CD4-positive, CD25-positive, alpha-beta regulatory T cell (primary cell): ENCODE results near the gene SCAPER. TPM values are rescaled to one million over a fixed set of nuclear protein-coding genes. Genes with fewer than 3 reads are reported as not detected.

Source experiments
- ATAC-seq, 2 donors: fragments of 150-1000 bp; cut with Tn5 transposase; one replicate each; pipeline ENCODE4 v1.10.0; 2021; ENCODE audit warnings: low read depth in 2 of 2, moderate number of reproducible peaks in 2 of 2, moderate library complexity in 1 of 2
- DNase-seq, 3 donors: peaks; one replicate each; pipeline versions ENCODE4 v3.0.0 to v3.0.0-alpha.2; 2012 to 2022; ENCODE audit warnings: mixed read lengths in 1 of 3
- H3K27ac ChIP-seq: one replicate; pipeline ENCODE4 v1.7.0; 2013; ENCODE audit warnings: mild to moderate bottlenecking, low read length; ENCODE audit not compliant: insufficient read depth, poor library complexity, severe bottlenecking
- H3K27me3 ChIP-seq: one replicate; pipeline ENCODE4 v1.7.0; 2013; ENCODE audit warnings: low read length; ENCODE audit not compliant: control insufficient read depth, insufficient read depth
- H3K36me3 ChIP-seq: one replicate; pipeline ENCODE4 v1.7.0; 2013; ENCODE audit warnings: mild to moderate bottlenecking, low read length, moderate library complexity; ENCODE audit not compliant: control insufficient read depth, insufficient read depth
- H3K4me1 ChIP-seq: 2 replicates; pipeline ENCODE4 v1.7.0; 2013; ENCODE audit warnings: mild to moderate bottlenecking, low read length; ENCODE audit not compliant: insufficient read depth, control insufficient read depth, poor library complexity, severe bottlenecking
- H3K4me3 ChIP-seq: one replicate; pipeline ENCODE4 v1.7.0; 2013; ENCODE audit warnings: low read depth, mild to moderate bottlenecking, low read length, moderate library complexity
- H3K9me3 ChIP-seq, 2 experiments: 1 replicate in 1 of 2; 2 replicates in 1 of 2; pipeline ENCODE4 v1.7.0; 2013; ENCODE audit warnings: low read length in 2 of 2, mild to moderate bottlenecking in 1 of 2, moderate library complexity in 1 of 2; ENCODE audit not compliant: control insufficient read depth in 2 of 2
- H3K27ac Mint-ChIP-seq, 3 donors: one replicate each; pipeline ENCODE4 v1.8.0; 2020 to 2022; ENCODE audit warnings: mild to moderate bottlenecking in 3 of 3, mixed read lengths in 3 of 3, moderate library complexity in 2 of 3
- H3K27me3 Mint-ChIP-seq: one replicate; pipeline ENCODE4 v1.8.0; 2022; ENCODE audit warnings: mild to moderate bottlenecking, mixed read lengths
- H3K36me3 Mint-ChIP-seq: one replicate; pipeline ENCODE4 v1.8.0; 2020; ENCODE audit warnings: mixed read lengths
- H3K4me1 Mint-ChIP-seq, 4 donors: one replicate each; pipeline ENCODE4 v1.8.0; 2020 to 2022; ENCODE audit warnings: mixed read lengths in 4 of 4, mild to moderate bottlenecking in 1 of 4
- H3K4me3 Mint-ChIP-seq, 4 donors: one replicate each; pipeline ENCODE4 v1.8.0; 2020 to 2022; ENCODE audit warnings: mild to moderate bottlenecking in 4 of 4, mixed read lengths in 4 of 4, moderate library complexity in 3 of 4
- H3K9me3 Mint-ChIP-seq, 7 donors: one replicate each; pipeline ENCODE4 v1.8.0; 2020 to 2022; ENCODE audit warnings: mixed read lengths in 7 of 7, mild to moderate bottlenecking in 3 of 7, moderate library complexity in 2 of 7
- polyA plus RNA-seq, 4 donors: library from polyadenylated mRNA; unstranded; fragments of 300-500 nt; fragmentation: Illumina TruSeq; gene quantifications; one replicate each; pipeline ENCODE4 v1.2.3, GENCODE V29; 2021
- total RNA-seq: library from RNA; stranded (reverse); gene quantifications from one replicate; pipeline ENCODE4 v1.2.3, GENCODE V29; 2022

Gene SCAPER
- total and polyA plus RNA-seq, 5 donors from 2014 or later = 13.2 to 38.1 (median 14.5) TPM

DNA sequence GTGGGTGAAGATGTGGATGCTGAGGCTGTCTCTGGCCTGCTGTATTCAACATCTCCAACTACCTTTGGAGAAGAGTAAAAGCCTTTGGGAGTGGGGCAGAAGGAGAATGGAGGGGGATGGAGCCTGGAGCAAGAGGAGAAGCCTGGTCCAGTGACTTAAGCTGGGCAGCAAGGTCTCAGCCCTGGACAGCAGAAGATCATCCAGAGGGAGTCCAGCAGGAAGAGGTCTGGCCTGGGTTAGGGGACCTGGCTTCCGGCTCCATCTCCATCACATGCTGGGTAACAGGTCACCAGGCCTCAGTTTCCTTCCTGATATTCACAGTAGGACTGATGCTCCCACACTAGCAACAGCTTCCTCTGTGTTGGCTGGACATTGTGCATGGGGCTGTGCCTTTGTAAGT lies 572.3 kb downstream of the SCAPER start:
- Histone ChIP-seq H3K36me3 (no peaks in the 10 kb centered on the region), H3K9me3 (no peaks in the 10 kb centered on the region), H3K27ac (no peak overlapping the region), H3K27me3 (peaks cover 32% of the 10 kb centered on the region), H3K4me3 (no peak overlapping the region), H3K4me1 (peaks cover 29% of the 10 kb centered on the region)
- Mint-ChIP-seq H3K4me1 (peaks cover 8 to 28% (median 22%) of the 10 kb centered on the region in 4 donors), H3K27ac (no peak overlapping the region), H3K9me3 (peaks cover 0 to 10% (median 0%) of the 10 kb centered on the region in 7 donors), H3K4me3 (peak overlapping the region in 1 of 4 donors; percentile 21), H3K36me3 (no peaks in the 10 kb centered on the region), H3K27me3 (peaks cover 91% of the 10 kb centered on the region)
- DNase-seq (no peak), ATAC-seq (no peak)

GRCh38 chr15:76330080-76330680 lies 575.0 kb downstream of the SCAPER start:
- Histone ChIP-seq H3K4me3 (no peak overlapping the region), H3K36me3 (no peaks in the 10 kb centered on the region), H3K27ac (no peak overlapping the region), H3K4me1 (peaks cover 2% of the 10 kb centered on the region), H3K27me3 (peaks cover 31% of the 10 kb centered on the region), H3K9me3 (no peaks in the 10 kb centered on the region)
- Mint-ChIP-seq H3K27ac (no peak overlapping the region), H3K9me3 (peaks cover 0 to 8% (median 0%) of the 10 kb centered on the region in 7 donors), H3K36me3 (no peaks in the 10 kb centered on the region), H3K4me3 (no peak overlapping the region), H3K4me1 (peaks cover 0 to 3% (median 2%) of the 10 kb centered on the region in 4 donors), H3K27me3 (peaks cover 84% of the 10 kb centered on the region)
- no peak for DNase-seq
- no peak for ATAC-seq

DNA sequence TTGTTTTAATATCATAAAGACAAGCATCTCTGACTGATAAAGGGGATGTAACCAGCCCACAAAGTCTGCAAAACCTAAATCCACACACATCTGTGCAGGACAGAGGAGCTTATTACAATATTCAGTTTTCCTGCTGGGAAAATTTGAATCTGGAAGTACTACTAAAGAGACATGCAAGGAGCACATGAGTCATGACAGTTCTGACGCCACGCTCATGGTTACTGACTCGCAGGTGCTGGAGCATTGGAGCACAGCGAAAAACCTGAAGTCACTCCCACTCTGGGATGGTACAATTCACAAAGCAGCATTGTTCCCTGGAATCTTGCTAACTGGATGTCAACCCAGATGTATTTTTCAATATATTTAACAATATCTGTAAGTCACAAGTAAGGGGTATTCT lies 576.2 kb downstream of the SCAPER start:
- peak overlapping the region in 1 of 4 donors; percentile 66 for H3K4me3 Mint-ChIP-seq
- no peak for ATAC-seq

GRCh38 chr15:76328106-76328696 lies 576.9 kb downstream of the SCAPER start:
- Mint-ChIP-seq H3K4me3 (no peak overlapping the region), H3K27me3 (peaks cover 83% of the 10 kb centered on the region), H3K4me1 (no peaks in the 10 kb centered on the region), H3K9me3 (peaks cover 0 to 8% (median 0%) of the 10 kb centered on the region in 7 donors), H3K36me3 (no peaks in the 10 kb centered on the region), H3K27ac (no peak overlapping the region)
- H3K4me1 ChIP-seq = no peaks in the 10 kb centered on the region
- no peak overlapping the region for H3K4me3 ChIP-seq
- no peaks in the 10 kb centered on the region for H3K9me3 ChIP-seq
- H3K27ac ChIP-seq = no peak overlapping the region
- ATAC-seq (no peak), DNase-seq (no peak)
- no peaks in the 10 kb centered on the region for H3K36me3 ChIP-seq
- peaks cover 33% of the 10 kb centered on the region for H3K27me3 ChIP-seq

More for the DNA sequence above, 576.2 kb downstream of the SCAPER start:
- no peak for DNase-seq
- Histone ChIP-seq H3K4me3 (no peak overlapping the region), H3K36me3 (no peaks in the 10 kb centered on the region), H3K27me3 (peaks cover 36% of the 10 kb centered on the region), H3K4me1 (no peaks in the 10 kb centered on the region), H3K9me3 (no peaks in the 10 kb centered on the region), H3K27ac (no peak overlapping the region)
- Mint-ChIP-seq H3K27ac (no peak overlapping the region), H3K27me3 (peaks cover 83% of the 10 kb centered on the region), H3K4me1 (peaks cover 0 to under 1% (median 0%) of the 10 kb centered on the region in 4 donors), H3K36me3 (no peaks in the 10 kb centered on the region), H3K9me3 (peaks cover 0 to 8% (median 0%) of the 10 kb centered on the region in 7 donors)

DNA sequence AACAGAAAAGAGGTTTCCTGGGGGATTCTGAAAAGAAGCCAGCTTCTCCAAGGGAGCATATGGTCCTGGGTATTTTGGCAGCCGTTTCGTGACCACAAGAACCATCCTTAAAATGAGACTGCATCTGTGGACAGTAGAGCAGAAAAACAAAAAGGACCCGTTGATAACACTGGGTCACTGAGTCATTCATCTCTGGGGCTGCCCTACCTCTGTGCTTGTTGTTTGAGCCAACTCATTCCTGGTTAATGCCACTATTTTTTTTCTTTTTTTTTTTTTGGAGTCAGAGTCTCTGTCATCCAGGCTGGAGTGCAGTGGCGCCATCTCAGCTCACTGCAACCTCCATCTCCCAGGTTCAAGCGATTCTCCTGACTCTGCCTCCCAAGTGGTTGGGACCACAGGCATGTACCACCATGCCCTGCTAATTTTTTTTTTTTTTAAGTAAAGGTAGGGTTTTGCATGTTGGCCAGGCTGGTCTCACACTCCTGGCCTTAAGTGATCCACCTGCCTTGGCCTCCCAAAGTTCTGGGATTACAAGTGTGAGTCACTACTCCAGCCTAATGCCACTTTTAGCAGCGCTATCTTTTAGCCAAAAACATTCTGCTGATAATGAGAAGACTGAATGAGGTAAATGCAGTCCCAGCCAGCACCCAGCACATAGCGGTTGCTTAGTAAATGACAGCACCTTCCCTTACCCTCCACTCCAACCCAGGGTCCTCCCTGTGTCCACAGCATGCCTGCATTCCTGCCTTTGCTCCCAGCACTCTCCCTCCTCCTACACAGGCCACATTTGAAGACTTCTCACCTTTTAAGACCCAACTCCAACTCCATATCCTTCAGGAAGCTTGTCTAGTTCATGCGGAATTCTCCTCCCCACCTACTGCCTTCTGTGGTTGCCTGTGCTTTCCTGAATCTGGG lies 577.7 kb downstream of the SCAPER start:
- Histone ChIP-seq H3K4me1 (no peaks in the 10 kb centered on the region), H3K9me3 (no peaks in the 10 kb centered on the region), H3K36me3 (no peaks in the 10 kb centered on the region), H3K27me3 (peaks cover 33% of the 10 kb centered on the region), H3K4me3 (no peak overlapping the region), H3K27ac (no peak overlapping the region)
- Mint-ChIP-seq H3K4me3 (no peak overlapping the region), H3K4me1 (no peaks in the 10 kb centered on the region), H3K27me3 (peaks cover 81% of the 10 kb centered on the region), H3K9me3 (peaks cover 0 to 8% (median 0%) of the 10 kb centered on the region in 7 donors), H3K27ac (no peak overlapping the region), H3K36me3 (no peaks in the 10 kb centered on the region)
- no peak for DNase-seq
- no peak for ATAC-seq

- Mint-ChIP-seq H3K27me3 (peaks cover 81% of the 10 kb centered on the region), H3K36me3 (no peaks in the 10 kb centered on the region), H3K27ac (no peak overlapping the region), H3K9me3 (peaks cover 0 to 8% (median 0%) of the 10 kb centered on the region in 7 donors), H3K4me1 (no peaks in the 10 kb centered on the region), H3K4me3 (no peak overlapping the region)
- ATAC-seq = no peak
- H3K36me3 ChIP-seq = no peaks in the 10 kb centered on the region
- H3K4me1 ChIP-seq = no peaks in the 10 kb centered on the region
- no peak overlapping the region for H3K4me3 ChIP-seq
- H3K27ac ChIP-seq = no peak overlapping the region
- no peak for DNase-seq
- H3K9me3 ChIP-seq = no peaks in the 10 kb centered on the region
- H3K27me3 ChIP-seq = peaks cover 29% of the 10 kb centered on the region
These were observed 579.4 kb downstream of the SCAPER start for GRCh38 chr15:76325704-76326103.

DNA sequence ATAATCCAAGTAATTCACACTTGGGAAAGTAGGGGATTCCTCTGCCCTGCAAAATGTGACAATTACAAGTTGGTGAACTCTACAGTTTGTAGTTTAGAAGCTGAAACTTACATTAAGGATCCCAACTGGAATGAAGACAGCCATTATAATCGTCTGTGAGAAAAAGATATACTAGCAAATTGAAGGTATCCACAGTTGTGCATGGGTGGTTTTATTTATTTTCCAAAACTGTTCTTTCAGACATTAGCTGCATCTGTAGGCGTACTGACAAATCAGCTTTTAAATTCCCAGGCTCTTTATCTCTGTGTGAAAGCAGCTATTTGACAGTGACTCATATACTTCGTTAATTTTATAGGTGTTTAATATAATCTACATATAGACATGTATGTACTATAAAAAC lies 581.1 kb downstream of the SCAPER start:
- peaks cover 75% of the 10 kb centered on the region for H3K27me3 Mint-ChIP-seq

More for the DNA sequence above, 581.1 kb downstream of the SCAPER start:
- Mint-ChIP-seq H3K4me3 (no peak overlapping the region), H3K9me3 (peaks cover 0 to 2% (median 0%) of the 10 kb centered on the region in 7 donors), H3K4me1 (no peaks in the 10 kb centered on the region), H3K27ac (no peak overlapping the region), H3K36me3 (no peaks in the 10 kb centered on the region)
- no peak overlapping the region for H3K27ac ChIP-seq
- H3K4me1 ChIP-seq = no peaks in the 10 kb centered on the region
- peaks cover 20% of the 10 kb centered on the region for H3K27me3 ChIP-seq
- H3K9me3 ChIP-seq = no peaks in the 10 kb centered on the region
- no peaks in the 10 kb centered on the region for H3K36me3 ChIP-seq
- ATAC-seq (no peak), DNase-seq (no peak)
- H3K4me3 ChIP-seq = no peak overlapping the region
